ENCODE data around the gene TFF1.

DNA sequence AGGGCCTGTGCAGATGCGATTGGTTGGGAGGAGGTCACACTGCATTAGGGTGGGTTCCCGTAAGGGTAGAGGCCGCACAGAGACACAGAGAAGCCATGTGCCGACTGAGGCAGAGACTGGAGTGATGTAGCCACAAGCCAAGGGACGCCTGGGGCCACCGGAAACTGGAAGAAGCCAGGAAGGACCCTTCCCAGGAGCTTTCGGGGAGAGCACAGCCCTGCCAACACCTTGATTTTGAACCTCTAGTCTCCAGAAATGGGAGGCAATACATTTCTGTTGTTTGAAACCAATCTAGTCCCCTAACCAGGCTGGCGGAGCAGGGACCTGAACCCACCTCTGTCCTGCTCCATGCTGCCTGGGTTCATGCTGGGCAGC is 48.2 kb upstream of the TFF1 start:
- no peak for TF ChIP-seq PRDM1 (tag by site-specific recombination; IDR thresholded peaks at IDR 0.05)
- TF ChIP-seq OSR2 (tag by site-specific recombination; IDR thresholded peaks at IDR 0.05) = no peak
- TF ChIP-seq, protein P1, sequence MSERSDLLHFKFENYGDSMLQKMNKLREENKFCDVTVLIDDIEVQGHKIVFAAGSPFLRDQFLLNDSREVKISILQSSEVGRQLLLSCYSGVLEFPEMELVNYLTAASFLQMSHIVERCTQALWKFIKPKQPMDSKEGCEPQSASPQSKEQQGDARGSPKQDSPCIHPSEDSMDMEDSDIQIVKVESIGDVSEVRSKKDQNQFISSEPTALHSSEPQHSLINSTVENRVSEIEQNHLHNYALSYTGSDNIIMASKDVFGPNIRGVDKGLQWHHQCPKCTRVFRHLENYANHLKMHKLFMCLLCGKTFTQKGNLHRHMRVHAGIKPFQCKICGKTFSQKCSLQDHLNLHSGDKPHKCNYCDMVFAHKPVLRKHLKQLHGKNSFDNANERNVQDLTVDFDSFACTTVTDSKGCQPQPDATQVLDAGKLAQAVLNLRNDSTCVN (tag by site-specific recombination; optimal IDR thresholded peaks at IDR 0.05) = no peak
- TF ChIP-seq, protein P2, sequence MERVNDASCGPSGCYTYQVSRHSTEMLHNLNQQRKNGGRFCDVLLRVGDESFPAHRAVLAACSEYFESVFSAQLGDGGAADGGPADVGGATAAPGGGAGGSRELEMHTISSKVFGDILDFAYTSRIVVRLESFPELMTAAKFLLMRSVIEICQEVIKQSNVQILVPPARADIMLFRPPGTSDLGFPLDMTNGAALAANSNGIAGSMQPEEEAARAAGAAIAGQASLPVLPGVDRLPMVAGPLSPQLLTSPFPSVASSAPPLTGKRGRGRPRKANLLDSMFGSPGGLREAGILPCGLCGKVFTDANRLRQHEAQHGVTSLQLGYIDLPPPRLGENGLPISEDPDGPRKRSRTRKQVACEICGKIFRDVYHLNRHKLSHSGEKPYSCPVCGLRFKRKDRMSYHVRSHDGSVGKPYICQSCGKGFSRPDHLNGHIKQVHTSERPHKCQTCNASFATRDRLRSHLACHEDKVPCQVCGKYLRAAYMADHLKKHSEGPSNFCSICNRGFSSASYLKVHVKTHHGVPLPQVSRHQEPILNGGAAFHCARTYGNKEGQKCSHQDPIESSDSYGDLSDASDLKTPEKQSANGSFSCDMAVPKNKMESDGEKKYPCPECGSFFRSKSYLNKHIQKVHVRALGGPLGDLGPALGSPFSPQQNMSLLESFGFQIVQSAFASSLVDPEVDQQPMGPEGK (tag by site-specific recombination; IDR thresholded peaks at IDR 0.05) = no peak
- no peak for TF ChIP-seq YY1 (tag by site-specific recombination; IDR thresholded peaks at IDR 0.05)
- TF ChIP-seq, protein P3, sequence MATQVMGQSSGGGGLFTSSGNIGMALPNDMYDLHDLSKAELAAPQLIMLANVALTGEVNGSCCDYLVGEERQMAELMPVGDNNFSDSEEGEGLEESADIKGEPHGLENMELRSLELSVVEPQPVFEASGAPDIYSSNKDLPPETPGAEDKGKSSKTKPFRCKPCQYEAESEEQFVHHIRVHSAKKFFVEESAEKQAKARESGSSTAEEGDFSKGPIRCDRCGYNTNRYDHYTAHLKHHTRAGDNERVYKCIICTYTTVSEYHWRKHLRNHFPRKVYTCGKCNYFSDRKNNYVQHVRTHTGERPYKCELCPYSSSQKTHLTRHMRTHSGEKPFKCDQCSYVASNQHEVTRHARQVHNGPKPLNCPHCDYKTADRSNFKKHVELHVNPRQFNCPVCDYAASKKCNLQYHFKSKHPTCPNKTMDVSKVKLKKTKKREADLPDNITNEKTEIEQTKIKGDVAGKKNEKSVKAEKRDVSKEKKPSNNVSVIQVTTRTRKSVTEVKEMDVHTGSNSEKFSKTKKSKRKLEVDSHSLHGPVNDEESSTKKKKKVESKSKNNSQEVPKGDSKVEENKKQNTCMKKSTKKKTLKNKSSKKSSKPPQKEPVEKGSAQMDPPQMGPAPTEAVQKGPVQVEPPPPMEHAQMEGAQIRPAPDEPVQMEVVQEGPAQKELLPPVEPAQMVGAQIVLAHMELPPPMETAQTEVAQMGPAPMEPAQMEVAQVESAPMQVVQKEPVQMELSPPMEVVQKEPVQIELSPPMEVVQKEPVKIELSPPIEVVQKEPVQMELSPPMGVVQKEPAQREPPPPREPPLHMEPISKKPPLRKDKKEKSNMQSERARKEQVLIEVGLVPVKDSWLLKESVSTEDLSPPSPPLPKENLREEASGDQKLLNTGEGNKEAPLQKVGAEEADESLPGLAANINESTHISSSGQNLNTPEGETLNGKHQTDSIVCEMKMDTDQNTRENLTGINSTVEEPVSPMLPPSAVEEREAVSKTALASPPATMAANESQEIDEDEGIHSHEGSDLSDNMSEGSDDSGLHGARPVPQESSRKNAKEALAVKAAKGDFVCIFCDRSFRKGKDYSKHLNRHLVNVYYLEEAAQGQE (tag by site-specific recombination; IDR thresholded peaks at IDR 0.05) = no peak
- TF ChIP-seq, protein P4, sequence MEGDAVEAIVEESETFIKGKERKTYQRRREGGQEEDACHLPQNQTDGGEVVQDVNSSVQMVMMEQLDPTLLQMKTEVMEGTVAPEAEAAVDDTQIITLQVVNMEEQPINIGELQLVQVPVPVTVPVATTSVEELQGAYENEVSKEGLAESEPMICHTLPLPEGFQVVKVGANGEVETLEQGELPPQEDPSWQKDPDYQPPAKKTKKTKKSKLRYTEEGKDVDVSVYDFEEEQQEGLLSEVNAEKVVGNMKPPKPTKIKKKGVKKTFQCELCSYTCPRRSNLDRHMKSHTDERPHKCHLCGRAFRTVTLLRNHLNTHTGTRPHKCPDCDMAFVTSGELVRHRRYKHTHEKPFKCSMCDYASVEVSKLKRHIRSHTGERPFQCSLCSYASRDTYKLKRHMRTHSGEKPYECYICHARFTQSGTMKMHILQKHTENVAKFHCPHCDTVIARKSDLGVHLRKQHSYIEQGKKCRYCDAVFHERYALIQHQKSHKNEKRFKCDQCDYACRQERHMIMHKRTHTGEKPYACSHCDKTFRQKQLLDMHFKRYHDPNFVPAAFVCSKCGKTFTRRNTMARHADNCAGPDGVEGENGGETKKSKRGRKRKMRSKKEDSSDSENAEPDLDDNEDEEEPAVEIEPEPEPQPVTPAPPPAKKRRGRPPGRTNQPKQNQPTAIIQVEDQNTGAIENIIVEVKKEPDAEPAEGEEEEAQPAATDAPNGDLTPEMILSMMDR (tag by site-specific recombination; IDR thresholded peaks at IDR 0.05) = no peak
- TF ChIP-seq ZNF174 (tag by site-specific recombination; IDR thresholded peaks at IDR 0.05) = no peak
- TF ChIP-seq, protein P5, sequence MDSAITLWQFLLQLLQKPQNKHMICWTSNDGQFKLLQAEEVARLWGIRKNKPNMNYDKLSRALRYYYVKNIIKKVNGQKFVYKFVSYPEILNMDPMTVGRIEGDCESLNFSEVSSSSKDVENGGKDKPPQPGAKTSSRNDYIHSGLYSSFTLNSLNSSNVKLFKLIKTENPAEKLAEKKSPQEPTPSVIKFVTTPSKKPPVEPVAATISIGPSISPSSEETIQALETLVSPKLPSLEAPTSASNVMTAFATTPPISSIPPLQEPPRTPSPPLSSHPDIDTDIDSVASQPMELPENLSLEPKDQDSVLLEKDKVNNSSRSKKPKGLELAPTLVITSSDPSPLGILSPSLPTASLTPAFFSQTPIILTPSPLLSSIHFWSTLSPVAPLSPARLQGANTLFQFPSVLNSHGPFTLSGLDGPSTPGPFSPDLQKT (IDR thresholded peaks at IDR 0.05; ENCODE audit: borderline replicate concordance, low read depth, low read length) = no peak
- TF ChIP-seq ZNF837 (tag by site-specific recombination; IDR thresholded peaks at IDR 0.05) = no peak
- TF ChIP-seq TCF7L2 (IDR thresholded peaks at IDR 0.05; ENCODE audit: borderline replicate concordance, low read depth, low read length) = no peak
- no peak for TF ChIP-seq GLIS1 (tag by site-specific recombination; IDR thresholded peaks at IDR 0.05)
